ENCODE data around the gene FRMD4B.

Gene FRMD4B

GRCh38 chr3:69385723-69386555 is at the start of gene FRMD4B:
Gene FRMD4B (minus strand): TSS chr3:69386088. CDS start chr3:69385989, 99 bp downstream.
- DNase-seq (ENCODE audit: low read depth): peak; percentile 17

- no peak for DNase-seq (ENCODE audit: low read depth)
These were observed 48.1 kb upstream of the FRMD4B start for GRCh38 chr3:69433969-69434325.

GRCh38 chr3:69433121-69433968 is 47.5 kb upstream of the FRMD4B start:
- no peak for DNase-seq (ENCODE audit: low read depth)

DNA sequence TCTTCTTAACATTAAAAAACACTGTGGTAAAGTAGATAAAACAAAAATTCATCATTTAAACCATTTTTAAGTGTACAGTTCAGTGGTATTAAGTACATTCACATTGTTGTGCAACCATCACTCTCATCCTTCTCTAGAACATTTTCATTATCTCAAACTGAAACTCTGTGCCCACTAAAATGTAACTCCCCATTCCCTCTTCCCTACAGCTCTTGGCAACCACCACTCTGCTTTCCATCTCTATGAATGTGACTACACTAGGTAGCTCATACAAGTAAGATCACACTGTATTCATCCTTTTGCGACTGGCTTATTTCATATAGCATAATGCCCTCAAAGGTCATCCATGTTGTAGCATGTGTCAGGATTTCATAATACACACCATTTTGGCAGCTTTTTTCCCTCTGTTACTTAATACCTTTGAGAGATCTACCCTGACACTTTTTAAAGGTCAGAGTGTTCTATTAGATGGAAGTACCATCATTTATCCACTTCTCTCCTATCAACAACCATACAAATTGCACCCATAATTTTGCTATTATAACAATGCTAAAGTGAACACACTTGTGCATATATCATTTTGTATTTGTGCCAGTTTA is 42.9 kb upstream of the FRMD4B start:
- no peak for DNase-seq (ENCODE audit: low read depth)

GRCh38 chr3:69426967-69427304 is 41.0 kb upstream of the FRMD4B start:
- DNase-seq (ENCODE audit: low read depth): no peak

DNA sequence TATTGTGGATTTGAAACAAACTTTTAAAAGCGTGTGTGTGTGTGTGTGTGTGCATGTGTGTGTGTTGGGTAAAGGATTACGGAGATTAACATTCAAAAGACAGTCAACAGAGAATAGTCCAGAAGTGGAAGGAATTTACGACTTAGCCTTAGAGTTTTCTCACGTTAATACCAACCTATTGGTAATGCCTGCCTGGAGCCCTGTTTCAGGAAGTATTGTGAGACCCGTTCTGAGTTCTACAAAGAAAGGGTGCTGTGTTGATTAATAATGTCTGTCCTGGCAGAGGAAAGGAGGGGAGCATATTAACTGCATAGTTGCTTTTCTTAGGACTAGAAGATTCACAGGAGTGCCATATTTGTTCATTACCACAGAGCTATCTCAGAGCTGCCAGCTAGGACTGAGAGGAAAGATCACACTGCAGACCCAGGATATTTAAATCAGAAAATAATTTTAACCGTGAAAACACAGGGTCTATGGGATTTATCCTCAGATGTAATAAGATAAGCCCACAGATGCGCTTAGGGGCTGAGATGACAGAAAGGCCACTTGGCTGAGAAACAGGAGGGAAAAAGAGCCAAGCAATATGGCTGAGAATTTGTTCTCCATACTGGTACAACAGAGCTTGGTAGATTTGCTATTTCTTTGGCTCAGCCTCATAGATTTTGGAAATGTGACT is 40.5 kb upstream of the FRMD4B start:
- no peak for DNase-seq (ENCODE audit: low read depth)

DNA sequence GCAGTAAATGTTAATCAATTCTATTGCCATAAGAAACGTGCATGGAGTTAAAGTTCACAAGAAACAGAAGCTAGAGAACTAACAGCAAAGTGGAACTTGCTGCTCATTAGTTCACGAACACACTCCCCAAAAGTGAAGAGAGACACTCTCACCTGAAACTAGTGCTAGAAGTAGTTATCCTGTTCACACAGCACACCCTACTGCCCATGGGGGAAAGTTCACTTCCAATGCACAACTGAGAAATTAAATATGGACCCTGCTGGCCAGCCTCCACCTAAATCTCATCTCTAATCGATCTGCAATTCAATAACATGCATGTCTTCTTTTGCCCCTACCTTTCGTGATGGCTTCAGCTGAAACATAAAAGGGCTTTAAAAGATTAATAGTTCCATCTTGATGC is 39.4 kb upstream of the FRMD4B start:
- no peak for DNase-seq (ENCODE audit: low read depth)

DNA sequence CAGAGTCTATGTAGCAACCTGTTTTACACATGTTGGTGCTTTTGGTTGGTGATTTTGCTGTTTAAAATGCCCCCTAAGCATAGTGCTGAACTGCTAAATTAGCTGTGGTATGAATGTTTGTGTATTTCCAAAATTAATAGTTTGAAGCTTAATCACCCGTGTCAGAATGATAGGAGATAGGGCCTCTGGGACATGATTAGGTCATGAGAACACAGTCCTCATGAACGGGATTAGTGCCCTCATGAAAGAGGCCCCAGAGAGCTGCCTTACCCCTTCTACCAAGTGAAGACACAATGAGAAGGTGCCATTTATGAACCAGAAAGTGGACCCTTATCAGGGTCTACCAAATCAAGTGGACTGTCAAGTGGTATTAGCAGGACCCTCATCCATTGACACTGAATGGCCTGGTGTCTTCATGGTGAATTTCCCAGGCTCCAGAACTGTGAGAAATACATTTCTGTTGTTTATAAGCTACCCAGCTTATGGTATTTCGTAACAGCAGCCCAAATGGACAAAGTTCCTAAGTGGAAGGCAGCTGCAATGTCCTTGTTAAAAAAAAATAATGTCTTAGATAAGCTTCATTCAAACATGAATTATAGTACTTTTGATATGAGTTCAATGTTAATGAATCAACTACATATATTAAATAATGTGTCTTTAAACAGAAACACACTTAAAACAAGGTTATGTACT is 37.7 kb upstream of the FRMD4B start:
- no peak for DNase-seq (ENCODE audit: low read depth)

- no peak for DNase-seq (ENCODE audit: low read depth)
These were observed 36.9 kb upstream of the FRMD4B start for GRCh38 chr3:69422751-69423150.

- no peak for DNase-seq (ENCODE audit: low read depth)
These were observed 35.1 kb upstream of the FRMD4B start for GRCh38 chr3:69420781-69421520.

DNA sequence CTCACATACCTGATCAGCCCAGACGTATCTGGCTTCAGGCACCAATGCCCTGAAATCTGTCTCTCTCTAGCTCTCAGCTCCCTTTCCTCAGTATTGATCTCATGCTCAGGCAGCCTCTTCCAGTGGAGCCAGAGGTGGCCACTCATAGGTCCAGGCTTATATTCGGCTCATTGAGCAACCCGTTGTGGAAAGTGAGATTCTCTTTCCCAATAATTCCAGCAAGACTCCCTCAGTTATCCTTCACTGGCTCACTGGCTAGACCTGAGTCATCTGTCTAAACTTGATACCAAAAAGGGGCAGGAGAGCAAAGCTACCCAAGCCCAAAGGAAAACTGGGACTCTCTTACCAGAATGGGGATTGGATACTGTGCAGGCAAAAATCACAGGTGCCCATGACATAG is 33.4 kb upstream of the FRMD4B start:
- DNase-seq (ENCODE audit: low read depth): no peak

GRCh38 chr3:69417541-69418078 is 31.7 kb upstream of the FRMD4B start:
- DNase-seq (ENCODE audit: low read depth): no peak

DNA sequence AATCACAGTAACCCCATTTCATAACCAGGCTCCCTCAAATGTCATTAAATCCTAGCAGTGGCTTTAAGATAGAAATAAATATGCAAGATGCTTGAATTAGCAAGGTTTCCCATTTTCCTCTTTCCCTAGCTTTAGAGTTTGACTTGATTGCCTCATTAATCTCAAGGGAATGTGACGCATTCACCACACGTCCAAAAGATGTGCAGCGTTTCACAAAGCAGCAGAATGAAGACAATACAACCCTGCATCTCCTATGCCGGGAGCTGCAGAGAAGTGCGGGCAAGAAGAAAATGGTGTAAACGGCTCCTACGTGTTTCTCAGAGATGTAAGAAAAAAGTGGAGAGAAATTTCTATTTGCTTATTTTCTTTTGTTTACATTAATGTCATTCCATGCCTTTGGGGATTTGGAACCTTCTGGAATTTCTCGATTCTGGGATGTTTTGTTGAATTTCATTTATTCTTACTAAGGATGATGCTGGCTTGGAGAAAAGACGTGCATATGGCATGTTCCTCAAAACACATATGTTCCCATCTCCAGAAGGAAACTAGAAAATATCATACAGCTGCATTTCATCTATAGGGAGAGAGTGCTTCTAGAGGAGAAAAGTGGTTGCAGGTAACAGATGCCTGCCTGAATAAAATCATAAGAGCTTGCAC is 27.8 kb upstream of the FRMD4B start:
- no peak for DNase-seq (ENCODE audit: low read depth)

GRCh38 chr3:69411346-69411745 is 25.5 kb upstream of the FRMD4B start:
- no peak for DNase-seq (ENCODE audit: low read depth)

DNA sequence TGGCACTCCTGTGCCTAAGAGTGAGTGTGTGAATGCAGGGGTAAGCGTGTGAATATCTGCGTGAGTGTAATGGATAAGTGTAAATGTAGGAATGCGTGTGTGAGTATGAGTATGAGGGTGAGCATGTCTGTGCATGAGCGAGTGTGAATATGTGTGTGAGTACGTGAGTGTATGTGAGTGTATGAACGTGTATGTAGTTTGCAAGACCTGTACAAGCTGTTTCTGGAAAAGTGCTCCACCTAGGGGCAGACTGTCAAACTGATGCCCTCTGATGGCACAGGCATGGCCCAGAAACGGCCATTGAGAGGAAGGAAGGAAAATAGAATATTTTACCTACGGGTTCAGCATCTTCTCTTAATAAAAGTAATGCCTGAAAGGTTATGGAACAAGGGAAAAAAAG is 24.4 kb upstream of the FRMD4B start:
- peak; percentile 46 for DNase-seq (ENCODE audit: low read depth)

DNA sequence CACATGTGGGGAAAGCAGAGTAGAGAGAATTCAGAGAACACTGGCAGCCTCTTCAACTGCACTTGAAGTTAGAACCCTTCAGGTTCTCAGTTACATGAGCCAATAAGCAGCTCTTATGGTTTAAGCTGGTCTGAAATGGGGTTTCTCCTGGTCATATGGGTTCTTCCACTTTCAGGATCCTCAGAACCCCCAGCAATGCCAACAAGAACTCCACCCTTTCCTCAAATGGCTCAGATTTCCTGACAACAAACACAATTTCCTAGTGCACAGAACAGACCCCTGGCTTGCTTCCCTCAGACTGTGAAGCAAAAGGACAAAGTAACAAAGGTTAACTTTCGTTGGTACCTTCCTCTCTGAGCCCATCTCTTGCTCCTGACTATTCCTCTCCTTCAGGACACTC is 23.9 kb upstream of the FRMD4B start:
- DNase-seq (ENCODE audit: low read depth): no peak

GRCh38 chr3:69409011-69409410 is 23.1 kb upstream of the FRMD4B start:
- no peak for DNase-seq (ENCODE audit: low read depth)

DNA sequence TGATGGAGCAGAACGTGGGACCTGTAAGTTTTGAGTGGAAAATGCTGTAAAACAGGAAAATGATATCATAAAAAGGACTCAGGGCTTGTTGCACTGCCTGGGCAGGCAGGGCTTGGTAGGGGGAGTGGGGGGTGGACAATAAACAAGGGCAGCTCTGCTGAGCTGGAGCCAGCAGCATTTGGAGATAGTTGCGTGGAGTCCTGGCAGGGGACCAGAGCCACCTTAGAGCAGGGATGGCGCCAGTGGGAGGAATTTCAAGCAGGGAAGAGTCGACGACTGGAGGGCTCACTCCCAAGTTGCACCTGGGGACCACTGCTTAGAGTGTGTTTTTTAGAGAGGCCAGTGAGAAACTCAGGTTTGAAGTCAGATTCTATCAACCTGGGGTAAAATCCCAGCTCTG is 22.7 kb upstream of the FRMD4B start:
- no peak for DNase-seq (ENCODE audit: low read depth)

DNA sequence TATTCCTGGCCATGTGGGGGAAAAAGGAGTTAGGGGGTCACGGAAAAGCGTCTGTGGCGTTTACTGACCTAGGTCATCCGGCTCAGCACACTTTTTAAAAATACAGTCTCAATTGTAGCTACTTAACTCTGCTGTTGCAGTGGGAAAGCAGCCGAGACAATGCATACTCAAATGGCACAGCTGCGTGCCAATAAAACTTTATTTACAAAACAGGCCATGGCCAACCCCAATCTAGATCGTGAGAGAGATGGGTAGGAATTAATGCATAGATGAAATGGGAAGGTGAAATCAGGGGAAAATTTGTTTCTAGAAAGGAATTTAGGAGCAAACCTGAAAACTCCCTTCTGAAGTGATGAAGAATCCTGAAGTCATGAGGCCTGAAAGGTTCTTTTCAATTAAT is 22.0 kb upstream of the FRMD4B start:
- no peak for DNase-seq (ENCODE audit: low read depth)

- no peak for DNase-seq (ENCODE audit: low read depth)
These were observed 20.3 kb upstream of the FRMD4B start for GRCh38 chr3:69406163-69406562.
